ENCODE data around the gene TAC4. TPM values are rescaled to one million over a fixed set of nuclear protein-coding genes. Genes with fewer than 3 reads are reported as not detected.

TAC4 gene
- polyA plus RNA-seq, 1 donor (not counting 4 experiments of a cell fraction or from before 2014, with no cell fraction given) = not detected

DNA sequence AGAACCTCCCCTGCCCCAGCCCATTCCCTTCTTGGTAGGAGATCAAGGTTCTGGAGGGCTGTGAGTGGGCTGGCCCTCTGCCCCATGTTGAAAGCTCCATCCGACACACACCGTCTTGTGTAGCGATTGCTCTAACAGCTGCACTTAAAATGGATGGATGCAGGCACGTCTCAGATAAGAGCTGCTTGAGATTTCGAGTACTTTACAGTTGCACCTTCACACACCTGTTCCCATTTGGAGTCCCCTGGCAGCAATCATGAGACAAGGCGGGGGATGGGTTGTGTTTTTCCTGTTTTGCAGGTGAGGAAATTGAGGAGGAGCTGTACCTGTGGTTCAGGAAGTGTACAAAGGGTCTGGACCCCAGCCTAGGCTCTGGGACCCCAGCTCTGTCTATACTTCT lies 25.6 kb upstream of the TAC4 start:
- peaks cover 26% of the 10 kb centered on the region for H3K27me3 ChIP-seq (ENCODE audit: control insufficient read depth, extremely low read depth, insufficient read depth, low read length)
- no peak for FAIRE-seq

DNA sequence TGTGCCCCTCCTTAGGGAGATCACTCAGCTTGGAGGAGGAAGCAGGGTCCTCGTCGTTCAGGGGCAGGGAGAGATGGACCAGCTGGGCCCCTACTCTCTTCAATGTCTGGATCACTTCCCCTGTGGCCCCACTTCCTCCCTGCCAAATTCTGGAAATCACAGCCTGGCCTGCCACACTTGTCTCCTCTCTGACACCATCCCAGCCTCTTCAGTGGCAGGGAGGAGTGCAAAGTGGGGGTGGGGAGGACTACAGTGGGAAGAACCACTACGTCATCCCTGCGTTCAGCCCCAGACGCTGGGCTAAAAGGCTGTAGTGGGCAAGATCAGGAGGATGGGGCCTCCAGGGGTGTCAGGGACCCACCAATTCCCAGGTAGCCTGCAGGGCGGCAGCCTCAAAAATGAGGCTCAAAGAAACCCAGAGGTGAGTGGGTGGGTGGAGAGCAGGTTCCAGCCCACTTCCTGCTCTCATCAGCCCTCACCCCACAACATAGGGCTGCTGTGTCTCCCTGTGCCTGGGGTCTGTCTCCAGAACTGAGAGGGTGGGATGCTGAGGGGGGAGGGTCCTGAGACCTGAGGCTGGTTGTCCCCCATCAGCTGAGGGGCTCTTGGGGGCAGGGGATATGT lies 25.0 kb upstream of the TAC4 start:
- peaks cover 31% of the 10 kb centered on the region for H3K27me3 ChIP-seq (ENCODE audit: control insufficient read depth, extremely low read depth, insufficient read depth, low read length)
- H3K4me3 ChIP-seq (ENCODE audit: control insufficient read depth in 2 of 3, extremely low read depth in 1 of 3, insufficient read depth in 2 of 3, low read depth in 1 of 3, low read length in 3 of 3) = no peak overlapping the region
- H3K36me3 ChIP-seq (ENCODE audit: control insufficient read depth in 2 of 2, extremely low read depth in 1 of 2, insufficient read depth in 2 of 2, low read length in 2 of 2) = no peaks in the 10 kb centered on the region
- H3K27ac ChIP-seq (ENCODE audit: control insufficient read depth, insufficient read depth, low read length) = no peak overlapping the region
- no peak overlapping the region for H3K9ac ChIP-seq (ENCODE audit: control insufficient read depth, extremely low read depth, insufficient read depth, low read length)
- H3K4me1 ChIP-seq (ENCODE audit: control insufficient read depth, extremely low read depth, insufficient read depth, low read length) = peaks cover 8% of the 10 kb centered on the region
- no peak overlapping the region for H2AFZ ChIP-seq (ENCODE audit: control insufficient read depth, low read length)
- peaks cover 4% of the 10 kb centered on the region for H3K9me1 ChIP-seq (ENCODE audit: control insufficient read depth, extremely low read depth, insufficient read depth, low read length)
- H4K20me1 ChIP-seq (ENCODE audit: control insufficient read depth, extremely low read depth, insufficient read depth, low read length) = no peaks in the 10 kb centered on the region
- dilution Hi-C loops (cut with MboI; ENCODE audit: extremely low pct_ligation_motif_present, low sequenced_read_pairs) = no loop called here
- no peak for FAIRE-seq
- no peaks in the 10 kb centered on the region for H3K9me3 ChIP-seq (ENCODE audit: control insufficient read depth, low read depth, low read length)
- H3K79me2 ChIP-seq (ENCODE audit: control insufficient read depth, insufficient read depth, low read length) = no peaks in the 10 kb centered on the region
- no peak for DNase-seq (ENCODE audit: low read depth, low spot score)
- TF ChIP-seq CTCF (optimal IDR thresholded peaks at IDR 0.05 in 1 of 3, IDR thresholded peaks at IDR 0.05 in 1 of 3, conservative IDR thresholded peaks at IDR 0.05 in 1 of 3; ENCODE audit: extremely low read depth in 1 of 3, insufficient read depth in 2 of 3, low read length in 3 of 3) (no peak), EZH2 (IDR thresholded peaks at IDR 0.05; ENCODE audit: low read length) (no peak)
- no peak overlapping the region for H3K4me2 ChIP-seq (ENCODE audit: control insufficient read depth, extremely low read depth, insufficient read depth, low read depth, low read length)

More for the DNA sequence above, 25.6 kb upstream of the TAC4 start:
- Histone ChIP-seq H2AFZ (ENCODE audit: control insufficient read depth, low read length) (no peak overlapping the region), H3K36me3 (ENCODE audit: control insufficient read depth in 2 of 2, extremely low read depth in 1 of 2, insufficient read depth in 2 of 2, low read length in 2 of 2) (no peaks in the 10 kb centered on the region), H3K9me3 (ENCODE audit: control insufficient read depth, low read depth, low read length) (no peaks in the 10 kb centered on the region), H3K9ac (ENCODE audit: control insufficient read depth, extremely low read depth, insufficient read depth, low read length) (no peak overlapping the region), H3K9me1 (ENCODE audit: control insufficient read depth, extremely low read depth, insufficient read depth, low read length) (peaks cover 4% of the 10 kb centered on the region), H3K79me2 (ENCODE audit: control insufficient read depth, insufficient read depth, low read length) (no peaks in the 10 kb centered on the region), H4K20me1 (ENCODE audit: control insufficient read depth, extremely low read depth, insufficient read depth, low read length) (no peaks in the 10 kb centered on the region), H3K27ac (ENCODE audit: control insufficient read depth, insufficient read depth, low read length) (no peak overlapping the region), H3K4me1 (ENCODE audit: control insufficient read depth, extremely low read depth, insufficient read depth, low read length) (peaks cover 8% of the 10 kb centered on the region), H3K4me2 (ENCODE audit: control insufficient read depth, extremely low read depth, insufficient read depth, low read depth, low read length) (no peak overlapping the region), H3K4me3 (ENCODE audit: control insufficient read depth in 2 of 3, extremely low read depth in 1 of 3, insufficient read depth in 2 of 3, low read depth in 1 of 3, low read length in 3 of 3) (no peak overlapping the region)
- DNase-seq (ENCODE audit: low read depth, low spot score) = no peak
- dilution Hi-C loops (cut with MboI; ENCODE audit: extremely low pct_ligation_motif_present, low sequenced_read_pairs) = no loop called here
- TF ChIP-seq EZH2 (IDR thresholded peaks at IDR 0.05; ENCODE audit: low read length) (no peak), CTCF (optimal IDR thresholded peaks at IDR 0.05 in 1 of 3, IDR thresholded peaks at IDR 0.05 in 1 of 3, conservative IDR thresholded peaks at IDR 0.05 in 1 of 3; ENCODE audit: extremely low read depth in 1 of 3, insufficient read depth in 2 of 3, low read length in 3 of 3) (no peak)
